H1 (cell line): Measurements from ENCODE around the gene C19orf12. TPM values are rescaled to one million over a fixed set of nuclear protein-coding genes. Genes with fewer than 3 reads are reported as not detected.

Experiments used
- CTCF ChIA-PET: fragments of 300-600 bp; sonication (Branson Sonifier 250); formaldehyde crosslinking; loops from one replicate; lab custom pipeline; 2021; ENCODE audit not compliant: partially characterized antibody; lab: Charles Lee
- POLR2A ChIA-PET: fragments of 300-600 bp; sonication (Branson Sonifier 250); formaldehyde crosslinking; loops from one replicate; lab custom pipeline; 2021; ENCODE audit warnings: inconsistent platforms; ENCODE audit not compliant: partially characterized antibody; lab: Charles Lee
- DNase-seq, 2 experiments: peaks; one replicate each; pipeline versions ENCODE4 v3.0.0 to v3.0.0-alpha.2; 2010 to 2022; ENCODE audit warnings: low spot score in 2 of 2, low read depth in 1 of 2, mixed read lengths in 1 of 2
- FAIRE-seq: peaks from 2 replicates; lab custom pipeline; 2011; peaks lifted over from hg19 to GRCh38; lab: Jason Lieb, UNC
- H2AFZ ChIP-seq: 2 replicates; pipeline ENCODE4 v1.8.1; 2012; ENCODE audit warnings: low read length, inconsistent platforms
- H2AK5ac ChIP-seq: 2 replicates; pipeline ENCODE4 v1.6.1; 2013; ENCODE audit warnings: low read depth, low read length
- H2BK120ac ChIP-seq: replicated peaks from 2 replicates; pipeline ENCODE3; 2013; ENCODE audit warnings: low read depth, low read length, inconsistent platforms
- H2BK12ac ChIP-seq: 2 replicates; pipeline ENCODE4 v1.6.1; 2013; ENCODE audit warnings: low read depth, low read length
- H2BK15ac ChIP-seq: 2 replicates; pipeline ENCODE4 v1.6.1; 2013; ENCODE audit warnings: low read length
- H2BK20ac ChIP-seq: 2 replicates; pipeline ENCODE4 v1.6.1; 2013; ENCODE audit warnings: low read length
- H2BK5ac ChIP-seq: 2 replicates; pipeline ENCODE4 v1.6.1; 2013; ENCODE audit warnings: low read depth, low read length
- H3K14ac ChIP-seq: 2 replicates; pipeline ENCODE4 v1.6.1; 2013; ENCODE audit warnings: inconsistent platforms; ENCODE audit not compliant: insufficient read length
- H3K18ac ChIP-seq: 2 replicates; pipeline ENCODE4 v1.6.1; 2013; ENCODE audit warnings: low read length; ENCODE audit errors: extremely low read depth
- H3K23ac ChIP-seq: 2 replicates; pipeline ENCODE4 v1.6.1; 2013; ENCODE audit warnings: inconsistent platforms; ENCODE audit not compliant: insufficient read length
- H3K23me2 ChIP-seq: 2 replicates; pipeline ENCODE4 v1.6.1; 2013; ENCODE audit warnings: low read depth, low read length
- H3K27ac ChIP-seq: 2 replicates; pipeline ENCODE4 v1.6.1; 2011; ENCODE audit warnings: low read depth, low read length, inconsistent platforms
- H3K27me3 ChIP-seq, 4 experiments: replicated peaks in 1 of 4; 1 replicate in 1 of 4; 2 replicates in 3 of 4; pipeline versions ENCODE4 v1.6.1 to v1.8.1; 2011 to 2013; ENCODE audit warnings: low read length in 3 of 4, mild to moderate bottlenecking in 3 of 4, inconsistent platforms in 2 of 4, mixed read lengths in 2 of 4, moderate library complexity in 1 of 4; ENCODE audit not compliant: control insufficient read depth in 3 of 4, insufficient read depth in 3 of 4; ENCODE audit errors: extremely low read depth in 1 of 4
- H3K36me3 ChIP-seq, 4 experiments: 2 replicates each; pipeline versions ENCODE4 v1.6.1 to v1.8.1; 2011 to 2013; ENCODE audit warnings: mild to moderate bottlenecking in 4 of 4, low read length in 3 of 4, moderate library complexity in 2 of 4, control low read depth in 1 of 4, inconsistent platforms in 1 of 4; ENCODE audit not compliant: insufficient read depth in 4 of 4, control insufficient read depth in 2 of 4
- H3K4ac ChIP-seq: replicated peaks from 2 replicates; pipeline ENCODE3; 2013; ENCODE audit warnings: low read length, low read depth, mixed read lengths, inconsistent platforms; ENCODE audit not compliant: insufficient read length
- H3K4me1 ChIP-seq, 4 experiments: replicated peaks in 1 of 4; 1 replicate in 1 of 4; 2 replicates in 3 of 4; pipeline versions ENCODE4 v1.6.1 to v1.8.1; 2011 to 2013; ENCODE audit warnings: low read length in 3 of 4, inconsistent platforms in 2 of 4, mixed read lengths in 1 of 4; ENCODE audit not compliant: insufficient read depth in 4 of 4, control insufficient read depth in 3 of 4
- H3K4me2 ChIP-seq, 2 experiments: 2 replicates each; pipeline versions ENCODE4 v1.6.1 to v1.8.1; 2011 to 2013; ENCODE audit warnings: low read depth in 2 of 2, low read length in 2 of 2, control low read depth in 1 of 2, inconsistent platforms in 1 of 2, mild to moderate bottlenecking in 1 of 2; ENCODE audit not compliant: insufficient read depth in 1 of 2
- H3K4me3 ChIP-seq, 4 experiments: fragments of 200-600, 300-600 bp in 1 of 4; sonication (generic), shearing (Covaris generic), sonication (Bioruptor Twin) in 1 of 4; 2 replicates each; pipeline versions ENCODE4 v1.5.1 to v1.8.1; 2011 to 2016; ENCODE audit warnings: low read length in 4 of 4, low read depth in 3 of 4, control low read depth in 2 of 4, inconsistent platforms in 2 of 4, mild to moderate bottlenecking in 2 of 4, mixed read lengths in 1 of 4, moderate library complexity in 1 of 4; ENCODE audit not compliant: insufficient read depth in 2 of 4; ENCODE audit errors: extremely low read depth in 1 of 4
- H3K56ac ChIP-seq: replicated peaks from 2 replicates; pipeline ENCODE3; 2013; ENCODE audit warnings: low read depth, mild to moderate bottlenecking, mixed read lengths, low read length, inconsistent platforms; ENCODE audit not compliant: insufficient read length
- H3K79me1 ChIP-seq: 2 replicates; pipeline ENCODE4 v1.6.1; 2013; ENCODE audit warnings: low read depth, low read length, control low read depth
- H3K79me2 ChIP-seq, 2 experiments: 2 replicates each; pipeline versions ENCODE4 v1.6.1 to v1.8.1; 2012 to 2013; ENCODE audit warnings: low read length in 2 of 2, mild to moderate bottlenecking in 2 of 2, inconsistent platforms in 1 of 2; ENCODE audit not compliant: insufficient read depth in 2 of 2, control insufficient read depth in 1 of 2
- H3K9ac ChIP-seq, 4 experiments: replicated peaks in 1 of 4; 1 replicate in 1 of 4; 2 replicates in 3 of 4; pipeline versions ENCODE4 v1.6.1 to v1.8.1; 2011 to 2013; ENCODE audit warnings: low read depth in 3 of 4, low read length in 3 of 4, control low read depth in 2 of 4, mild to moderate bottlenecking in 2 of 4, moderate library complexity in 2 of 4, inconsistent platforms in 1 of 4; ENCODE audit errors: extremely low read depth in 1 of 4
- H3K9me3 ChIP-seq, 2 experiments: 2 replicates each; pipeline versions ENCODE4 v1.6.1 to v1.8.1; 2012 to 2013; ENCODE audit warnings: mild to moderate bottlenecking in 2 of 2, moderate library complexity in 2 of 2, control low read depth in 1 of 2, inconsistent platforms in 1 of 2, low read depth in 1 of 2, low read length in 1 of 2, mixed read lengths in 1 of 2; ENCODE audit not compliant: insufficient read depth in 2 of 2
- H4K20me1 ChIP-seq, 2 experiments: replicated peaks in 1 of 2; 2 replicates each; pipeline versions ENCODE3 to v1.8.1; 2011 to 2013; ENCODE audit warnings: inconsistent platforms in 2 of 2, low read length in 2 of 2, mild to moderate bottlenecking in 1 of 2; ENCODE audit not compliant: insufficient read depth in 2 of 2, control insufficient read depth in 1 of 2
- H4K5ac ChIP-seq: 2 replicates; pipeline ENCODE4 v1.6.1; 2013; ENCODE audit warnings: low read length, low read depth, mixed read lengths, inconsistent platforms; ENCODE audit not compliant: insufficient read length
- H4K8ac ChIP-seq: 2 replicates; pipeline ENCODE4 v1.8.0; 2013; ENCODE audit warnings: mild to moderate bottlenecking, moderate library complexity, low read length, inconsistent platforms; ENCODE audit not compliant: insufficient read depth; ENCODE audit errors: extremely low read depth
- H4K91ac ChIP-seq: replicated peaks from 2 replicates; pipeline ENCODE3; 2013; ENCODE audit warnings: low read length, mixed read lengths, inconsistent platforms; ENCODE audit not compliant: insufficient read length
- ASH2L ChIP-seq: fragments of 200-600, 300-600 bp; sonication (generic); IDR thresholded peaks from one replicate; pipeline ENCODE4 v1.7.1; 2017; ENCODE audit warnings: low read length
- BRCA1 ChIP-seq: IDR thresholded peaks from 2 replicates; pipeline ENCODE4 v1.6.1; 2012; ENCODE audit warnings: low read depth, low read length, improper control_type of control experiment
- CHD2 ChIP-seq: IDR thresholded peaks from 2 replicates; pipeline ENCODE4 v1.6.1; 2012; ENCODE audit warnings: low read length, improper control_type of control experiment
- GABPA ChIP-seq: IDR thresholded peaks from 2 replicates; pipeline ENCODE4 v1.6.1; 2011; ENCODE audit warnings: mild to moderate bottlenecking, low read length, moderate library complexity, borderline replicate concordance; ENCODE audit not compliant: insufficient read depth
- KDM5A ChIP-seq: fragments of 200-600 bp; IDR thresholded peaks from 2 replicates; pipeline ENCODE4 v1.7.1; 2012; ENCODE audit warnings: mild to moderate bottlenecking, low read length, inconsistent platforms, mixed read lengths
- POLR2A ChIP-seq, 2 experiments: IDR thresholded peaks; 1 replicate in 1 of 2; 2 replicates in 1 of 2; pipeline ENCODE4 v1.6.1; 2011; ENCODE audit warnings: low read depth in 2 of 2, low read length in 2 of 2, mild to moderate bottlenecking in 2 of 2; ENCODE audit errors: control extremely low read depth in 1 of 2
- POLR2AphosphoS5 ChIP-seq: IDR thresholded peaks from 2 replicates; pipeline ENCODE4 v1.6.1; 2011; ENCODE audit warnings: low read depth, low read length
- POU5F1 ChIP-seq: IDR thresholded peaks from 2 replicates; pipeline ENCODE4 v1.6.1; 2011; ENCODE audit warnings: low read depth, mild to moderate bottlenecking, low read length, moderate library complexity
- RFX5 ChIP-seq: IDR thresholded peaks from 2 replicates; pipeline ENCODE4 v1.6.1; 2011; ENCODE audit warnings: low read depth, low read length, improper control_type of control experiment, borderline replicate concordance
- RXRA ChIP-seq: IDR thresholded peaks from 2 replicates; pipeline ENCODE4 v1.6.1; 2011; ENCODE audit warnings: low read depth, mild to moderate bottlenecking, low read length, moderate library complexity; ENCODE audit not compliant: insufficient read depth
- SIX5 ChIP-seq: IDR thresholded peaks from 2 replicates; pipeline ENCODE4 v1.6.1; 2011; ENCODE audit warnings: mild to moderate bottlenecking, low read depth, low read length
- TAF7 ChIP-seq: optimal IDR thresholded peaks from 2 replicates; pipeline ENCODE3; 2011; ENCODE audit warnings: low read depth, mild to moderate bottlenecking, inconsistent platforms, low read length, moderate library complexity, borderline replicate concordance
- TCF12 ChIP-seq: IDR thresholded peaks from 2 replicates; pipeline ENCODE4 v1.6.1; 2011; ENCODE audit warnings: low read depth, mild to moderate bottlenecking, low read length
- WGBS, 2 experiments: shearing (Covaris generic) in 1 of 2; methylation state at CpG; one replicate each; pipeline versions ENCODE4 v1.1.6 to v1.1.7; 2013 to 2015; ENCODE audit warnings: low lambda C conversion rate in 2 of 2, mixed read lengths in 2 of 2, inconsistent platforms in 1 of 2, low coverage in 1 of 2, missing lambda C conversion rate in 1 of 2; ENCODE audit not compliant: insufficient replicate concordance in 2 of 2, insufficient coverage in 1 of 2, insufficient read length in 1 of 2; ENCODE audit errors: extremely low coverage in 1 of 2, missing lambda C conversion rate in 1 of 2; 5-methylcytosine and 5-hydroxymethylcytosine counted together
- polyA plus RNA-seq, 7 experiments: library from polyadenylated mRNA; depleted of rRNA in 3 of 7; stranded (reverse) in 5 of 7; unstranded in 2 of 7; fragments of >200 nt in 5 of 7; fragments of 200-250 nt in 2 of 7; gene quantifications; 1 replicate in 5 of 7; 2 replicates in 1 of 7; 4 replicates in 1 of 7; pipeline versions ENCODE4 v1.2.1 to v1.2.3, GENCODE V29; 2011 to 2013; ENCODE audit warnings: missing spikeins in 2 of 7, mixed read lengths in 2 of 7
- total RNA-seq: library from RNA; stranded (reverse); fragmentation: NEBNext Ultra II Directional; extraction: Animal tissue kit (Norgen Biotek cat#: 25700); gene quantifications from 2 replicates; pipeline ENCODE4 v1.2.1, GENCODE V29; 2021
- TF ChIP-seq, protein P1 (sequence below): IDR thresholded peaks from 2 replicates; pipeline ENCODE4 v1.6.1; 2012; ENCODE audit warnings: inconsistent platforms

Gene C19orf12
- total and polyA plus RNA-seq, 2 of the 8 experiments (the other 6 are each of a cell fraction or from before 2014, with no cell fraction given): 10.7 to 11.9 TPM

- Histone ChIP-seq H3K18ac (no peak overlapping the region), H3K56ac (no peak overlapping the region), H3K4me2 (no peak overlapping the region), H4K91ac (no peak overlapping the region), H3K14ac (no peak overlapping the region), H2BK5ac (no peak overlapping the region), H3K27me3 (no peaks in the 10 kb centered on the region; a peak in 1 of 7 replicates), H3K79me2 (no peaks in the 10 kb centered on the region), H3K9me3 (no peaks in the 10 kb centered on the region), H3K36me3 (no peaks in the 10 kb centered on the region), H3K4me1 (no peaks in the 10 kb centered on the region; a peak in 1 of 7 replicates), H3K79me1 (no peaks in the 10 kb centered on the region), H2BK20ac (no peak overlapping the region), H3K23ac (no peak overlapping the region), H3K27ac (no peak overlapping the region), H2AFZ (no peak overlapping the region), H2AK5ac (no peak overlapping the region), H3K4ac (no peak overlapping the region), H3K9ac (no peak overlapping the region), H2BK120ac (no peak overlapping the region), H3K4me3 (no peak overlapping the region), H2BK15ac (no peak overlapping the region), H4K8ac (no peak overlapping the region), H3K23me2 (no peaks in the 10 kb centered on the region), H4K20me1 (no peaks in the 10 kb centered on the region), H4K5ac (no peak overlapping the region), H2BK12ac (no peak overlapping the region)
- FAIRE-seq: no peak
- ChIA-PET POLR2A (interaction anchor here (1.5 kb wide), 1 partner anchor 113 kb away, joined by 4 read pairs; no protein-coding TSS in a partner anchor), CTCF (interaction anchor here (0.7 to 10.8 kb wide), 28 partner anchors 9 to 985 kb away, joined by 3 to 103 read pairs (median 4); no protein-coding TSS in a partner anchor)
- TF ChIP-seq ASH2L (no peak), SIX5 (no peak), TAF7 (no peak), CHD2 (no peak), TCF12 (no peak), POLR2AphosphoS5 (no peak), KDM5A (no peak), RXRA (no peak), POU5F1 (no peak), GABPA (no peak), POLR2A (IDR thresholded peaks at IDR 0.05; ENCODE audit: control extremely low read depth in 1 of 2, low read depth in 2 of 2, low read length in 2 of 2) (no peak), BRCA1 (no peak), RFX5 (no peak)
- TF ChIP-seq, protein P1, sequence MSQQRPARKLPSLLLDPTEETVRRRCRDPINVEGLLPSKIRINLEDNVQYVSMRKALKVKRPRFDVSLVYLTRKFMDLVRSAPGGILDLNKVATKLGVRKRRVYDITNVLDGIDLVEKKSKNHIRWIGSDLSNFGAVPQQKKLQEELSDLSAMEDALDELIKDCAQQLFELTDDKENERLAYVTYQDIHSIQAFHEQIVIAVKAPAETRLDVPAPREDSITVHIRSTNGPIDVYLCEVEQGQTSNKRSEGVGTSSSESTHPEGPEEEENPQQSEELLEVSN: no peak
- DNase-seq: no peak
- WGBS, 2 experiments: 69% methylated on average over 3 of the region's 5 CpGs; no CpG with 5 or more reads in 1 of the 2 experiments
These were observed 44.3 kb upstream of the C19orf12 start for GRCh38 chr19:29759359-29759758.
